ENCODE measurements around the gene EIF3B. TPM values are rescaled to one million over a fixed set of nuclear protein-coding genes. Genes with fewer than 3 reads are reported as not detected.

The EIF3B gene
- total and polyA plus RNA-seq, 4 donors = 82.5 to 133 (median 96.0) TPM

DNA sequence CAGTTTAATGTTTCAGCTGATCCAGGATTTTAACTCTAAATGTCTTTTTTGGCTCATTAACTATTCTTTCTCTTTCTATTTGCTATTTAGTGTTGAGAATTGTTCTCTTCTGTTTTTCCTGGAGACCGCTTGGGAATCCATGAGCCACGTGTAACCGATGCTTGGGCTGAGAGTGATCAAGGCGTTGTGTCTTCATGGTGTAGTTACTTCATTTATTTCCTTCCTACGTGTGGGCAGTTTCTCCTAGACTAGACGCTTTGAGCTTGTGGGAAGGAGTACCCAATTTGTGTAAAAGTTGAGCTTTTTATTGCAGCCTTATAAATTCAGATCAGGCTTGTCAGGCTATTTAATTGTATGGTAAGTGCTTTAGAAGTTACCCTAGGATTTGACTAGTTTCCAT is 2.9 kb downstream of the EIF3B start:
- TF ChIP-seq CTCF (IDR thresholded peaks at IDR 0.05; ENCODE audit: control extremely low read depth, extremely low read depth) = no peak
- ATAC-seq (ENCODE audit: insufficient read depth, low FRiP score) (no peak), DNase-seq (no peak)
- H3K4me3 ChIP-seq = no peak overlapping the region
- 27 to 66% methylated on average over 6 of the region's 6 CpGs for WGBS, 2 donors
- no peak overlapping the region for H3K27ac ChIP-seq (ENCODE audit: low read depth in 1 of 2, low read length in 1 of 2)
- peaks cover 4 to 17% (median 9%) of the 10 kb centered on the region in 4 donors for H3K36me3 ChIP-seq (ENCODE audit: control insufficient read depth in 4 of 4, insufficient read depth in 4 of 4, low read length in 4 of 4)
- no peak overlapping the region for H3K9ac ChIP-seq (ENCODE audit: insufficient read depth in 1 of 2, low read length in 2 of 2)
- no peaks in the 10 kb centered on the region for H3K27me3 ChIP-seq (ENCODE audit: control insufficient read depth in 3 of 3, insufficient read depth in 3 of 3, low read length in 2 of 3)
- peaks cover 0 to 25% (median 12%) of the 10 kb centered on the region in 5 donors for H3K4me1 ChIP-seq (ENCODE audit: control insufficient read depth in 5 of 5, insufficient read depth in 5 of 5, low read length in 5 of 5)
- H3K9me3 ChIP-seq (ENCODE audit: control insufficient read depth in 4 of 4, insufficient read depth in 3 of 4, low read length in 3 of 4) = no peaks in the 10 kb centered on the region

DNA sequence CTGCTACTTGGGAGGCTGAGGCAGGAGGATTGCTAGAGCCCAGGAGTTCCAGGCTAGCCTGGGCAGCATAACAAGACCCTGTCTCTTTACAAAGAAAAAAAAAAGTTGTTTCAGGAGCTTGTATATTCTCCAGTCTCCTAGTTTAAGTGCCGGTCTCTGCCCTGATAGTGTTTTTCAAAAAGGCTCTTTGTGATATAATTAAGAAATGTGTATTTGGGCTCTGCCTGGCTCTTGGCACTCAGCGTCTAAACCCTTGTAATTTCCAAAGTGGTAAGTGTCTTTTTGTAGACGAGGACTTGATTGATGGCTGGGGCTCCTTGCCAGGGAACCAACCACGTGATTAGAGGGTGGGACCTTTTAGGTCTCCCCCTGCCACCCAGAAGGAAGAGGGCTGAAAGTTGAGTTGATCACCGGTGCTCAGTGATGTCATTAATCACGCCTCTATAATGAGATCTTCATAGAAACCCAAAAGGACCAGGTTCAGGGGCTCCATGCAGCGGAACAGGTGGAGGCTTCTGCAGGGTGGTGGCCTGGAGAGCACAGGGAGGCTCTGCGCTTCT is 4.4 kb downstream of the EIF3B start:
- 54 to 63% methylated on average over 8 of the region's 8 CpGs for WGBS, 2 donors
- Histone ChIP-seq H3K4me1 (ENCODE audit: control insufficient read depth in 5 of 5, insufficient read depth in 5 of 5, low read length in 5 of 5) (peaks cover 0 to 20% (median 12%) of the 10 kb centered on the region in 5 donors), H3K9ac (ENCODE audit: insufficient read depth in 1 of 2, low read length in 2 of 2) (peak overlapping the region in 1 of 2 donors; percentile 23), H3K27ac (ENCODE audit: low read depth in 1 of 2, low read length in 1 of 2) (no peak overlapping the region), H3K4me3 (no peak overlapping the region), H3K27me3 (ENCODE audit: control insufficient read depth in 3 of 3, insufficient read depth in 3 of 3, low read length in 2 of 3) (no peaks in the 10 kb centered on the region), H3K9me3 (ENCODE audit: control insufficient read depth in 4 of 4, insufficient read depth in 3 of 4, low read length in 3 of 4) (no peaks in the 10 kb centered on the region), H3K36me3 (ENCODE audit: control insufficient read depth in 4 of 4, insufficient read depth in 4 of 4, low read length in 4 of 4) (peaks cover 8 to 27% (median 19%) of the 10 kb centered on the region in 4 donors)
- no peak for ATAC-seq (ENCODE audit: insufficient read depth, low FRiP score)
- DNase-seq = peak in 2 of 3 donors; percentile 17 to 63
- TF ChIP-seq CTCF (IDR thresholded peaks at IDR 0.05; ENCODE audit: control extremely low read depth, extremely low read depth) = no peak

GRCh38 chr7:2359610-2360009 is 5.0 kb downstream of the EIF3B start:
- no peak overlapping the region for H3K9ac ChIP-seq (ENCODE audit: insufficient read depth in 1 of 2, low read length in 2 of 2)
- H3K4me3 ChIP-seq = no peak overlapping the region
- peaks cover 13 to 32% (median 23%) of the 10 kb centered on the region in 4 donors for H3K36me3 ChIP-seq (ENCODE audit: control insufficient read depth in 4 of 4, insufficient read depth in 4 of 4, low read length in 4 of 4)
- no peaks in the 10 kb centered on the region for H3K27me3 ChIP-seq (ENCODE audit: control insufficient read depth in 3 of 3, insufficient read depth in 3 of 3, low read length in 2 of 3)
- H3K4me1 ChIP-seq (ENCODE audit: control insufficient read depth in 5 of 5, insufficient read depth in 5 of 5, low read length in 5 of 5) = peaks cover 0 to 20% (median 12%) of the 10 kb centered on the region in 5 donors
- WGBS, 2 donors = 85 to 91% methylated on average over 11 of the region's 11 CpGs
- ATAC-seq (ENCODE audit: insufficient read depth, low FRiP score) (no peak), DNase-seq (no peak)
- TF ChIP-seq CTCF (IDR thresholded peaks at IDR 0.05; ENCODE audit: control extremely low read depth, extremely low read depth) = no peak
- no peaks in the 10 kb centered on the region for H3K9me3 ChIP-seq (ENCODE audit: control insufficient read depth in 4 of 4, insufficient read depth in 3 of 4, low read length in 3 of 4)
- no peak overlapping the region for H3K27ac ChIP-seq (ENCODE audit: low read depth in 1 of 2, low read length in 1 of 2)

DNA sequence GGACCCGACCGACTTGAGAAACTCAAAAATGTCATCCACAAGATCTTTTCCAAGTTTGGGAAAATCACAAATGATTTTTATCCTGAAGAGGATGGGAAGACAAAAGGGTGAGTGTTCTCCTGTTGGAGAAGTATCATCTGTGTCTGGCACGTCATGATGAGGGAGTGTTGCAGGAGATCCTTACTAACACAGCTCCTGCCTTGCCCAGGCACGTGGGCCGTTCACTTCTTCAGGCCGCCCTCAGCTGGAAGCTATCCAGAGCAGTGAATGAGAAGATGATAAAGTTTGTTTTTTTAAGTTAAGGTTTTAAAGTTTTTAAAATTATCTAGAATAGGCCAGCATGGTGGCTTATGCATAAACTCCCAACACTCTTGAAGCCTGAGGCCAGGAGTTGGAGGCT is 6.2 kb downstream of the EIF3B start:
- DNase-seq = no peak
- H3K4me1 ChIP-seq (ENCODE audit: control insufficient read depth in 5 of 5, insufficient read depth in 5 of 5, low read length in 5 of 5) = peaks cover 0 to 19% (median 10%) of the 10 kb centered on the region in 5 donors
- no peak overlapping the region for H3K9ac ChIP-seq (ENCODE audit: insufficient read depth in 1 of 2, low read length in 2 of 2)
- H3K27me3 ChIP-seq (ENCODE audit: control insufficient read depth in 3 of 3, insufficient read depth in 3 of 3, low read length in 2 of 3) = no peaks in the 10 kb centered on the region
- H3K27ac ChIP-seq (ENCODE audit: low read depth in 1 of 2, low read length in 1 of 2) = no peak overlapping the region
- H3K4me3 ChIP-seq = no peak overlapping the region
- 77 to 83% methylated on average over 6 of the region's 6 CpGs for WGBS, 2 donors
- TF ChIP-seq CTCF (IDR thresholded peaks at IDR 0.05; ENCODE audit: control extremely low read depth, extremely low read depth) = no peak
- H3K9me3 ChIP-seq (ENCODE audit: control insufficient read depth in 4 of 4, insufficient read depth in 3 of 4, low read length in 3 of 4) = no peaks in the 10 kb centered on the region
- ATAC-seq (ENCODE audit: insufficient read depth, low FRiP score) = no peak
- H3K36me3 ChIP-seq (ENCODE audit: control insufficient read depth in 4 of 4, insufficient read depth in 4 of 4, low read length in 4 of 4) = peaks cover 20 to 38% (median 32%) of the 10 kb centered on the region in 4 donors

All from lung (tissue), 12 donors.